Measurements from ENCODE around the gene EFCAB12.
"Not testable (repeated sequence)": the region's sequence is repeated elsewhere in the genome, so short reads cannot be mapped to it uniquely, and the experiment has no call there.

Gene EFCAB12

GRCh38 chr3:129421236-129421883, 7.1 kb downstream of the EFCAB12 start:
- no peak for DNase-seq (ENCODE audit: low read depth in 2 of 2)

- no peak for DNase-seq (ENCODE audit: low read depth in 2 of 2)
Observed at GRCh38 chr3:129419476-129419875, 9.0 kb downstream of the EFCAB12 start.

GRCh38 chr3:129418041-129418973, 10.1 kb downstream of the EFCAB12 start:
- no peak for DNase-seq (ENCODE audit: low read depth in 2 of 2)

GRCh38 chr3:129417326-129417725, 11.1 kb downstream of the EFCAB12 start:
- no peak for DNase-seq (ENCODE audit: low read depth in 2 of 2)

DNA sequence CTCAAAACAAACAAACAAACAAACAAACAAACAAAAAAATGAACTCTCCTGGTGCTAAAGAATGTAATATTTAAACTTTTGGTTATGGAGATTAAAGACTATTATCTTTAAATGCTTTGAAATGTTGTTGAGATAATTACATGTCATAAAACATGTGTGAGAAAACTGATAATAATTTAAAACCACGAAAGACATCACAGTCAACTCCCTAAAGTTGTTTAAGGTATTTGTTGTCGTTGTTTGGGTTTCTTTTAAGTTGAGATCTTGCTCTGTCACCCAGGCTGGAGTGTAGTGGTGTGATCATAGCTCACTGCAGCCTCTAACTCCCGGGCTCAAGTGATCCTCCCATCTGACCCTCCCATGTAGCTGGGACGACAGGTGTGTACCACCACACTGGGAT, 12.0 kb downstream of the EFCAB12 start:
- DNase-seq (ENCODE audit: low read depth in 2 of 2): no peak

GRCh38 chr3:129415830-129416229, 12.6 kb downstream of the EFCAB12 start:
- no peak for DNase-seq (ENCODE audit: low read depth in 2 of 2)

- no peak for DNase-seq (ENCODE audit: low read depth in 2 of 2)
Observed at GRCh38 chr3:129415378-129415777, 13.1 kb downstream of the EFCAB12 start.

DNA sequence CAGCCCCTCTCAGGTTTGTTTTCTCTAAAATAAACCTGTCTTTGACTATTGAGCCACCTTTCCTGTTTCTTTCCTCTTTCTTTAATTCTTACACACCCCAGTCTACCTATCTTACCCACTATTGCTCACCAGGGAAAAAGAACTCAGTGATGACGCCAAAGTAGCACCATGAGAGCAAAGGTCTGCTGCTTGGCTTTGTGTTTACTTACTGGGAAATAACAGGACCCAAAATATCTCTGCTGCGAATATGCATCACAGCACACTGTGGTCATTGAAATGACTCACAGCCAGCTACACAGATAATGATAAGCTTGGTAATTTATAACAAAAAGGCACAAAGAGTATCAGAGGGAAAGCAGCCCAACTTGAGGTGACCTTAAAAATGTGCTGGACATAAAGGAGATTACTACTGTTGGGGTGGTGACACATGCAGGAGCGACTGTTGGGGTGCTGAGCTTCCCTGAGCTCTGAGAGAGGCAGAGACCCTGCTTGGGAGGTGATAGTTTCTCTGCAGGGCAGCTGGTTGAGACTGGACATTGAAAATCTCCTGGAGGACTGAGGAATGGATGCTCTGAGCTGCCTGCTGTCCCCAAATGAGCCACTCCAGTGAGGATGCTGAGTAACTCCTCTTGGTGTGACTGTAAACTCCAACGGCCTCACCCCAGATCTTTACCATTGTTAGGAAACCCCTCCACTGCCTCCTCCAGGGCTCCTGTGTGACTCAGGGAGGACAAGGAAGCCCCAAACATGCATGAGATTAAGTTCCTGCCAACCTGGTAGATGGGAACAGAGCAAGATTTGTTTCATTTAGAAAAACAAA, 14.5 kb downstream of the EFCAB12 start:
- no peak for DNase-seq (ENCODE audit: low read depth in 2 of 2)

DNA sequence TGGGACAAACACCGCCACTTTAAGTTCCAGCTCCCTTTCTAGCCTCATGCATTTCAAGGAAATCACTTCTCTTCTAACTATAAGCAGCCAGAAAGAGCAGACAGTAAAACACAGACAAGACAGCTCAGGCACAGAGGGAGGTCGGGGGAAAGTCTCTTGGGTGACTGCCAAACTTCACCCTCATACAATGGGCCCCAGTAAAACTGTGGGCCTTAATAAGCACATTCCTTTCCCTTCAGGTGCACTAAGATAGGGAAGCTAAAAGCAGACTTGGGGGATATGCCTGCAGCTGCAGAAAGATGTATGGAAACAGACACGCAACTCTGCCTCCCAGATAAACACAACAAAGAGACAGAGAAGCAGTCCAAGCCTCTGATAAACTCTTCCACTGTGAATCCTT, 15.2 kb downstream of the EFCAB12 start:
- not testable (repeated sequence) for DNase-seq (ENCODE audit: low read depth in 2 of 2)

- DNase-seq (ENCODE audit: low read depth in 2 of 2): no peak
Observed at GRCh38 chr3:129412542-129413198, 15.8 kb downstream of the EFCAB12 start.

GRCh38 chr3:129410971-129411370, 17.5 kb downstream of the EFCAB12 start:
- no peak for DNase-seq (ENCODE audit: low read depth in 2 of 2)

- no peak for DNase-seq (ENCODE audit: low read depth in 2 of 2)
Observed at GRCh38 chr3:129409541-129409940, 18.9 kb downstream of the EFCAB12 start.

GRCh38 chr3:129404610-129405009, 23.8 kb downstream of the EFCAB12 start:
- DNase-seq (ENCODE audit: low read depth in 2 of 2): no peak

GRCh38 chr3:129404130-129404529, 24.3 kb downstream of the EFCAB12 start:
- DNase-seq (ENCODE audit: low read depth in 2 of 2): no peak

DNA sequence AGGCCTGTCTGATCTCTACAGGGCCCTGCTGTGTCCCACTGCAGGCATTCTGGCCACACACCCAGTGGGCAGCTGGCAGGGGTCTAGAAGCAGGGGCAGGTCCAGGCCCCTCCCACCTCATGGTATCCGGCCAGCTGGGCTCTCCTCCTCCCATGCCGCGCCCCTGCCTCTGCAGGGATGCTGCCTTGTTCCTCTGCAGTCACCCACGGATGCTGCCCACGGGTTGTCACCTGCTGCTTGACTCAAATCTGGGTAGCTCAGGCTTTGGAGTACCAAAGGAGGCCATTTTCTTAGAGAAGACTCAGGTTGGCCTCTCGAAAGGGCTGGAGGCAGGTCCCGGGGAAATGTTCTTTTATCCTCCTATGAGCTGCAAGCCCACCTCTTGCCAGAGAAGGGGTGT, 25.0 kb downstream of the EFCAB12 start:
- DNase-seq (ENCODE audit: low read depth in 2 of 2): no peak

DNA sequence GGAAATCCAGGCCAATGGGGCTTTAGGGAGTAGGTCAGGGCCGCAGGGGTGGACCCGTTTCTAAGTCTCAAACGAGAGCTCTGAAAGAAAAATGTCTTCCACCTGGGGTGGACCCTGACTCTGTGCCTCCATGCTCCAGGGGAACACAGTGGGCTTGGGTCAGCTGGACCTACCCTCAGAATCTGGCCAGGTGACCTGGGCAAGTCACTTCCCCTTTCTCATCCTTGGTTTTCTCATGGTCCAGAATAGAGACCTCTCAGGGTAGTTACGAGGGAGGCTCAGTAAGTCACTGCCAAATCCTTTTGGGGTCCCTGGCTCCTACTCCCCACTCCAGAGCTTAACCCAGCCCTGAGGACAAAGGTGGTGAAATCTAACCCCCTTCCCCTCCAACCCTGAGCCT, 25.8 kb downstream of the EFCAB12 start:
- DNase-seq (ENCODE audit: low read depth in 2 of 2): no peak

GRCh38 chr3:129402210-129402609, 26.2 kb downstream of the EFCAB12 start:
- DNase-seq (ENCODE audit: low read depth in 2 of 2): no peak

DNA sequence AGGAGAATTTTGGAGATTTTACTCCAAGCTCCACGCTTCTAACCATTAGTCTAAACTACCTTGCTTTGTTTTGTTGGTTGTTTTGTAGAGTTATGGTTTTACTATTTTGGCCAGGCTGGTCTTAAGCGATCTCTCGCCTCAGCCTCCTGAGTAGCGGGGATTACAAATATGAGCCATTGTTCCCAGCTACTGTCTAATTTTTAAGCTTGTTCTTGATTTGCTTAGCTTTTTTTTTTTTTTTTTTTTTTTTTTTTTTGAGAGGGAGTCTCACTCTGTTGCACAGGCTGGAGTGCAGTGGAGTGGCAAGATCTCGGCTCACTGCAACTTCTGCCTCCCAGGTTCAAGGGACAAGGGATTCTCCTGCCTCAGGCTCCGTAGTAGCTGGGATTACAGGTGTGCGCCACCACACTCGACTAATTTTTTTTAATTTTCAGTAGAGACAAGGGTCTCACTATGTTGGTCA, 28.5 kb downstream of the EFCAB12 start:
- no peak for DNase-seq (ENCODE audit: low read depth in 2 of 2)

DNA sequence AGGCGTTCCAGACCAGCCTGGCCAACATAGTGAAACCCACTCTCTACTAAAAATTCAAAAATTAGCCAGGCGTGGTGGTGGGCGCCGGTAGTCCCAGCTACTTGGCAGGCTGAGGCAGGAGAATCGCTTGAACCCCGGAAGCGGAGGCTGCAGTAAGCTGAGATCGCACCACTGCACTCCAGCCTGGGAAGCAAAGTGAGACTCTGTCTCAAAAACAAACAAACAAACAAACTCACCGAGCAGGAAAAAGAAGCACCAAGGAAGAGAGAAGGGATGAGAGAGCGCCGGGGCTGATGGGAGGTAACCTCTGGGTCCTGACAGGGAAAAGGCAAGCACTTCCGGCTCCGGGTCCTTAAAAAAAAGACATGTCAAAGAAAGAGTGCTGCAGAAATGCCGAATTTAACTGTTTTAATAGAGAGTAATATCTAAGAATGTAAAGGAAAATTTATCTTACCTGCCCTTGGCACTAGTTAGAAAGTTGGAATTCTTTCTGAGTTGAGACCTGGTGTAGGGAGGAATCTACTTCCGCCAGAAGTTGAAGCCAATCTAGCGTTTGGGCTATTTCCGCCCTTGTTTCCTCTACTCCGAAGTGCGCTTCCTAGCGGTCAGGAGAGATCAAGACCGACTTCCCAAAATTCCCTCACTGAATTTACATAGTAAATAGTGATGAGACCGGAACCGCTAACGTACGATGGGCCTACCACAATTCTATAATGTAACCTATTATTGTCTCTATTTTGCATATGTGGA, 29.1 kb downstream of the EFCAB12 start:
- peak; percentile 43 to 59 for DNase-seq (ENCODE audit: low read depth in 2 of 2)

- no peak for DNase-seq (ENCODE audit: low read depth in 2 of 2)
Observed at GRCh38 chr3:129398803-129399144, 29.7 kb downstream of the EFCAB12 start.

Data from stimulated activated CD4-positive, alpha-beta T cell treated with anti-CD3 and anti-CD28 coated beads, Interleukin-1b, Interleukin-23, amount 100 ng/mL, for 4 hours (primary cell).